Cerebellar nuclear complex (tissue), 1 donor: ENCODE data around the gene MCU.
"Not testable (repeated sequence)": the region's sequence is repeated elsewhere in the genome, so short reads cannot be mapped to it uniquely, and the experiment has no call there.

ENCODE experiments used
- DNase-seq, 2 experiments: peaks; one replicate each; lab custom pipeline; 2025; lab: John Stamatoyannopoulos, UW

Gene MCU, protein sequence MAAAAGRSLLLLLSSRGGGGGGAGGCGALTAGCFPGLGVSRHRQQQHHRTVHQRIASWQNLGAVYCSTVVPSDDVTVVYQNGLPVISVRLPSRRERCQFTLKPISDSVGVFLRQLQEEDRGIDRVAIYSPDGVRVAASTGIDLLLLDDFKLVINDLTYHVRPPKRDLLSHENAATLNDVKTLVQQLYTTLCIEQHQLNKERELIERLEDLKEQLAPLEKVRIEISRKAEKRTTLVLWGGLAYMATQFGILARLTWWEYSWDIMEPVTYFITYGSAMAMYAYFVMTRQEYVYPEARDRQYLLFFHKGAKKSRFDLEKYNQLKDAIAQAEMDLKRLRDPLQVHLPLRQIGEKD

DNA sequence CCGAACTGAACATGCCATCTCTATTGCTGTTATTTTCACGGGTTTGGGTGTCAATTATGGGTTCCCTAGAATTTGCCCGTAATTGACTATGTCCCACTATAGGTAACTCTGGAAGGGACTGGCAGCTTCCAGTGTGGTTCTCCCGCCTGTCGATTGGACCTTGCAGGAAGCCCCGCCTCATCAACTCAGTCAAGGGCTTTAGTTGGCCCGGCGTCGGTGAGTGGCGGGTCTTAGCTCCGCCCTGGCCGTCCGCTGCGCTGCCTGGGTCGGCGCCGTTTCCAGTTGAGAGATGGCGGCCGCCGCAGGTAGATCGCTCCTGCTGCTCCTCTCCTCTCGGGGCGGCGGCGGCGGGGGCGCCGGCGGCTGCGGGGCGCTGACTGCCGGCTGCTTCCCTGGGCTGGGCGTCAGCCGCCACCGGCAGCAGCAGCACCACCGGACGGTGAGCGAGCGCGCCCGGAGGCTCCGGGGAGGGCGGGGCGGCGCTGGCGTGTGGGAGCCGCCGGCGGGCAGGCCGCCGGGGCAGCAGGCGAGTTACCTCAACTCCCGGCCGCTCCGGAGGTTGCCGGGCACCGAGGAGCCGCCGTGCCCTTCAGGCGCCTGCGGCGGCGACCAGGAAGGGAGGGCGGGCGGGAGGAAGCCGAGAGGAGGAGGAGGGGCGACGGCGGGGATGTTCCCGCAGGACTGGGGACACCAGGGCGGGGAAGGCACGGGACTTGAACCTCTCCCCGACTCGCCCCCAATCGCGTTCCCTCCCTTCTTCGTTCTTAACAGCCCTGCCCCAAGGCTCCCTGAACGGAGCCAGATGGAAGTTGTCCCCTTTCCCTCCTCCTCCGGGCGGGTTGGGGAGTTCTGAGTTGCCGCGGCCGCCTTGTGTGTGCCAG is at the start of gene MCU:
MCU (plus strand) TSS at position 281 of the 881 bp plus-strand sequence; CDS start at position 290, 9 bp downstream.
- peak; percentile 85 to 99 for DNase-seq

DNA sequence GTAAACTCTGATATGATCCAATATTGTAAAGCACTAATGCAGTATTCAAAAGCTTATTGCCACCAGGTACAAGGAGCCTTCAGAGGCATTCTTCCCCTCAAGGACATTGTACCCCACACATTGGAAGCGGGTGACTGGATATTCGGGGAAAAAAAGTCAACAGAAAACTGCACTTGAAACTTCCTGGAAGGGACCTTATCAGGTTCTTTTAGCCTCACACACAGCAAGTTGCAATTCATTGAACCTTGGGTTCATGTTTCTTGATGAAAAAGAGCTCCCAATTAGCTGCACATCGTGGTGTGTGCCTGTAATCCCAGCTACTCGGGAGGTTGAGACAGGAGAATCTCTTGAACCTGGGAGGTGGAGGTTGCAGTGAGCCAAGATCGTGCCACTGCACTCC is 49.6 kb upstream of the MCU start:
- no peak for DNase-seq

DNA sequence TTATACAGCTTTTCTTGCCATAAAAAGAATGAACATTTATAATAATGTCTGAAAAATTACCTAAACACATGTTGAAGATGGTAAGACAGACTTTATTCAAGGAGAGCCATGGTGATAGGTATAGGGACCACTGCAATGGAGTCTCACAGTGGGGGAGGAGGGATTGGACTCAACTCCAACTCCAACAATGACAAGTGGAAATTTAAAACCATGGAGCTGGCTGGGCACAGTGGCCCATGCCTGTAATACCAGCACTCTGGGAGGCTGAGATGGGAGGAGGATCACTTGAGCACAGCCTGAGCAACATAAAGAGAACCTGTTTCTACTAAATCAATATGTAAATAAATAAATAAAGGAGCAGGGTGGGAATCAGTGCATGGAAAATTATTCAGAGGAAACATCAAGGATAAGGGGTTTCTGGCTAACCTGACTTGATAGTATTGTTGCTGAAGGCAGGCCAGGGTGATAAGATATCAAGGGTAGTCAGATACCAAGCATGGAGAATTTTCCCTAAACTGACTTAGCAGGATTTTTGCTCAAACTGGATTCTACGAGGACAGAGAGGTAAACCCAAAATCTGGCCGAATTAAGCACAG is 46.6 kb upstream of the MCU start:
- DNase-seq: no peak

DNA sequence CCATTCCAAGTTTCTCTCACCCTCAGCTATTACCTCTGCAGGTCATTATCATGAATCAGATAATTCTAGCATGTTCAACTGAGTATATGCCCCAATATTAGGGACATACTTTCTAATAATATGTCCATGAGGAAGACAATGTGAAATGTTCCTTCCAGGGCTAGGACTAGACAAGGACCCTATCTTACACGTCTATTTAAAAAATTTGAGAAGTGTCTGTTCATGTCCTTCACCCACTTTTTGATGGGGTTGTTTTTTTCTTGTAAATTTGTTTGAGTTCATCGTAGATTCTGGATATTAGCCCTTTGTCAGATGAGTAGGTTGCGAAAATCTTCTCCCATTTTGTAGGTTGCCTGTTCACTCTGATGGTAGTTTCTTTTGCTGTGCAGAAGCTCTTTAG is 45.0 kb upstream of the MCU start:
- not testable (repeated sequence) for DNase-seq

DNA sequence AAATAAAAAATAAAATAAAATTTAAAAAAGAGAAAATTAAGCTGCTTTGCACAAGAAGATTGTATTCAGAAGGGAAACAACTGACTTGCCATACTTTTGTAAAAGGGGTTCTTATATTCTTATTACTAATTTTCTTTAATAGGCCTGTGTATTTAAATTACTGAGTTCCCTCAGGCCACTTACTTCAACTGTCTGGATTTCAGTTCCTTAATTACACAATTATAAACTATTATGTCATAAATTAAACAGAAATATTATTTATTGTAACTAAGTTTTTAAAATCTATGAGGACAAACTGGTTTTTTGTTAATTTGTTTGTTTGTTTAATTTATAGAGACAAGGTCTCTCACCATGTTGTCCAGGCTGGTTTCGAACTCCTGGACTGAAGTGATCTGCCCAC is 43.6 kb upstream of the MCU start:
- DNase-seq: no peak

DNA sequence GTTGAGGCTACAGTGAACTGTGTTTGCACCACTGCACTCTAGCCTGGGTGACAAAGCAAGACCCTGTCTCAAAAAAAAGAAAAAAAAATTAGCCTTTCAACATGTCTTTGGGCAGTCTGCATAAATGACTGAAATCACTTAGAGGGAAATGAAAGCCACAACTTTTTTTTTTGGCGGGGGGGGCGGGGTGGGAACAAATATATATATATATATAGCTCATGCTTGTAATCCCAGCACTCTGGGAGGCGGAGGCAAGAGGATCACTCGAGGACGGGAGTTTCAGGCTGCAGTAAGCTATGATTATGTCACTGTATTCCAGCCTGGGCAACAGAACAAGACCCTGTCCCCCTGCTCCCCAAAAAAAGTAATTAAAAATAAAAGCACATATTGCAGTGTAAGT is 42.7 kb upstream of the MCU start:
- no peak for DNase-seq

DNA sequence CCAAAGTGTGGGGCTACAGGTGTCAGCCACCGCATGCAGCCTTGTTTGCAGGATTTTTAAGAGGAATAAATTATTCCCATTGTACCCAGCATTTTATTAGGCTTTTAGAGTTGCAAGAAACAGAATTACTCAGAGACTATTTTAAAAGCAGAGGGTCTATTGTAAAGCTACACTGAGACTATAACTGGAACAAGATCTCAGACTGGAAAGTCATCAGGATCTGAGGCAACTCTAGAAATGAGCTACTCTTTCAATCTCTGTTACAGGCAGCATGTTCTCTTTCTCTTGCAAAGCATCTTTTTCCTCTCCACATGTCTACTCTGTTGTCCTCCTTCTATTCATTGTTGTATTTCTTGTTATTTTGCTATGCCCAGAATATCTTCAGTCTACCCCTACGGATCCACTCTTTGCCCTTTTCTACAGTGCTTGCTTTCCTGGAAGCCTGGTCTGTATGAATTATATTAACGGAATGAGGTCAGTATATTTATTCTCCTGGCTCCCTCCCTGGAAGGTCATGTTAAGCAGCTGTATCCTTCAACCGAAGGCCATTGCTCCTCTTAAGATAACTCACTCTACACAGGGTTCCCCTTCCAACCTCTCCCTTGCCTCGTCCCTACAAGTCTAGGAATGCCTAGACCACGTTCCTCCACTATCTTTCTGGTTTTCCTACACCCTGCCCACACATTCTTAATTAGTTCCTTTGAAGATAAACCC is 38.4 kb upstream of the MCU start:
- no peak for DNase-seq

DNA sequence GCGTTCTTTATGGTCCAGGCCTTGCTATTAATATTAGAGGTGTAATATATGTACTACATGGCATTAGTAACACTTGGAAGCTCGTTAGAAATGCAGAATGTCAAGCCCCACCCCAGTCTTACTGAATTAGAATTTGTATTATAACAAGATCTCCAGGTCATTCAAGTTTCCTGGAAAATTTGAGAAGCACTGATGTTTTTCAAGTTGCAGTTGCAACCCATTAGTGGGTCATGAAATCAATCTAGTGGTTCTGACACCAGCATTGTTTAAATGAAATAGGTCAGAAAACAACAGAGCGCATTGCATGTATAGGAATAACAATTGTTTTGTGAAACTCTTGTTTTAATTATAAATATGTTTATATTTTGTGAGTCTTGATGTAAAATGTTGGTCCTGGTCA is 37.2 kb upstream of the MCU start:
- DNase-seq: no peak

DNA sequence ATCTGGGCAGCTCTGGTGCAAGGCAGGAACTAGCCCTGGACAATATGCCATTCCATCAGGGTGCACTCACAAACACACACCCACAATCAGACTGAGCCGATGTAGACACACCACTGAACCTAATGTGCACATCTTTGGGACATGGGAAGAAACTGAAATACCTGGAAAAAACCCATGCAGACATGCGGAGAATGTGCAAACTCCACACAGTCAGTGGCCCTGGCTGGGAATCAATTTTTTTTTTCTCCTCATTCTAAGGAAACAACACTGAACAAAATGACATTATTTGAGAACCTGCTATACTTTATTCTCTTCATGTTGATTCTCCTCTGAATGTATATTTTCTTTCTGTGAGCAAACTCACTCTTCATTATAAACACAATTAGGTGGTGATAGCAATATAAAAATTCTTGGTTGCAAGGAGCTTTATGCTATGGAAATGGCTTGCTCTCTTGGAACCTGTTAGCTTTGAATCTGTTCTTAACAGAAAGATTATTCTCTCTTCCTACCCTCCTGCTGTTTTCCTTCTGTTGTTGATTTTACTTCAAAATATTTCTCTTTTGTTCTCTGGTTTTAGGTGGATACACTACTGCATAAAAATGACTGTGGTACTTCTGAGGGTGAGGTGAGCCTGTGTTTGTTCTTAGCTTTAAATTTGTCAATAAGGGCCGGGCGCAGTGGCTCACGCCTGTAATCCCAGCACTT is 33.1 kb upstream of the MCU start:
- peak in 1 of 2 experiments; percentile 47 for DNase-seq

DNA sequence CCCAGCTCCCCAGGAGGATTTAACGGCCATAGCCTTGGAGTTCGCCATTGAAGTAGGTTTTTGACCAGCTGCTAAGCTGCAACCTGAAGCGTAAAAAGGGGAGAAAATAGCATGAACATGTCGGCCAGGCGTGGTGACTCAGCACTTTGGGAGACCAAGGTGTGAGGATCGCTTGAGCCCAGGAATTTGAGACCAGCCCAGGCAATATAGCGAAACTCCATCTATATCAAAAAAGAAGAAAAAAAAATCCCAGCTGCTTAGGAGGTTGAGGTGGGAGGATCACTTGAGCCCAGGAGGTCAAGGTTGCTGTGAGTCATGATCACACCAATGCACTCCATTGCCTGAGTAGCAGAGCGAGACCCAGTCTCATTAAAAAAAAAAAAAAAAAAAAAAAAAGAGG is 32.2 kb upstream of the MCU start:
- DNase-seq: no peak

DNA sequence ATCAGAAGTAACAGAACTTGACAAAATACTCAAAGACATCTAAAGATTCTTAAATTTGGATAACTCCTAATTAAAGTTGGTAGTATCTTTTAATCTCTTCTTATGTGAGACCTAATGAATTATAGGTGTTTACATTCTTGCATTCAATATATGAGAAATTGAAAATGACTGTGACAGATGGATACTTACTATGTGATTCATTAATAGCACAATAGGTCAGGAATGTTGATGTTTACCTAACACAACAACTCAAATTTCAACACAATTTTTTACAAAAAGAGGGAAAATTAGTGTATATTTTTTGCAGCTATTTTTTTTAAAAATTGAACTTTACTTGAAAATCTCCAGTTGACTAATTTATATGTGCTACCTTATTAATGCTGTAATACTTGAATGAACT is 31.7 kb upstream of the MCU start:
- no peak for DNase-seq

DNA sequence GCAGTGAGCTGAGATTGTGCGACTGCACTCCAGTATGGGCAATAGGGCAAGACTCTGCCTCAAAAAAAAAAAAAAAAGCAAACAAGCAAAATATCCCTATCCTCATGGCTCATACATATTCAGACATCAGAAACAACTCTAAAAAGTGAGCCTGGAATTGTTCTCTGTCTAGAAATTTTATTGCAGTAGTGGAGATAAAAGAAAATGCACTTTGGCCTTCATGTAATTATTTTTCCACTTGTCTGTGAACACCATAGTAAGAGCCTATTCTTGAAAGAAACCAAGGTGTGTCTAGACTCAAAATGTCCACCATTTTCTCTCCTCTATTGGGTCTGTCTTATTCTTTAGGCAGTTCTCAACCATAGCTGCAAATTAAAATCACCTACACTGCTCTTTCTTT is 30.5 kb upstream of the MCU start:
- no peak for DNase-seq

DNA sequence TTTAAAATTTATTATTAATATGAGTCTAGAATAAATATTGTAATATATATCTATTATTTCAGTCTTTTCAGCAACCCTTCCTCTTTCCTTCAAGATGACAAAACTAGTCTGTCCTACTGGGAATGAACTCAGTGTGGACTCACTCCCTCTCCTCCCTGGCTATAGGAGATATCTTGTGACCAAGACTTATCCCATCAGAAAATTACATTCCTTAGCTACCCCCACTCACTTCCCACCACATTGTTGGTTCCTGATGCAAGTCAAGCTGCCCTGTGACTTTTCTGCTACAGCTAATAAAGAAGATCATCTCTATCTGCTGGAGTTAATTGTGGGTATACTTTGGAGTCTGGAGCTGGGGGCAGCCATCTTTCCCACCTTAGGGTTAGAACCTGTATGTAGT is 28.0 kb upstream of the MCU start:
- no peak for DNase-seq

DNA sequence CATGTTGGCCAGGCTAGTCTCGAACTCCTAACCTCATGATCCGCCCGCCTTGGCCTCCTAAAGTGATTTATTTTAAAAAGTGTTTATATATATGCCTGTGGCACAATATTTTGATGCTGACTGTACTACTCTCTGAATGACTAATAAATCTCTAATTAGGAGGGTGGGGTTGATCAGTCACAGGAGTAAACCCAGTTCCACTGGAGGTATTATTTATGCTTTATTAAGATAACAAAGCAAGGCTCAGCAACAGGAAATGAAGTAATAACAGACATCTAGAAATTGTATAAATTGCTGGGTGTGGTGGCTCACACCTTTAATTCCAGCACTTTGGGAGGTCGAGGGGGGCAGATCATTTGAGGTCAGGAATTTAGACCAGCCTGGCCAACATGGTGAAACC is 26.0 kb upstream of the MCU start:
- DNase-seq: no peak

DNA sequence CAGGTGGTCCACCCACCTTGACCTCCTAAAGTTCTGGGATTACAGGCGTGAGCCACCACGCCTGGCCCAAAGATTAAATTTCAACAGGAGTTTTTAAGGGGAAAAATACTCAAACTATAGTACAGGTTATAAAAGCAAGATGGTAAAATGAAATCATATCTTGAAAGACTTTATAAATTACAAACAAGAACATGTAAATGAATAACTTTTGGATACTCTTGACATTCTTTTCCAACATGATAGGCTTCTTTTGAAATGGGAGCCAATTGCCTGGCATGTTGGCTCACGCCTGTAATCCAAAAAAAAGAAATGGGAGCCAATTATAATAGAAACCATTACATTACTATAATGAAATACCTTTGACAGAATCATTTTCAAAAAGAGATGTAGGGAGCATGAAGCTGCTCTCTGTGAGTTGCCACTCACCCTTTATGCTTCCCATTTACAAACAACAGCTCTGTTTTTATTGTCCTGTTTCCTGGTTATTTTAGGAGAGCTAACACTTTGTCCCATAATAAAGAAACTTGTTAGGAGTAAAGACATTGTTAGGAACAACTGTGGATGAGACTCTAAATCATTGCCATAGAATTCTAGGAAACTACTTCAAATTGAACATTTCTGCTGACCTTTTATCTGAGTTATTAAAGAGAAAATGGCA is 24.6 kb upstream of the MCU start:
- DNase-seq: no peak

DNA sequence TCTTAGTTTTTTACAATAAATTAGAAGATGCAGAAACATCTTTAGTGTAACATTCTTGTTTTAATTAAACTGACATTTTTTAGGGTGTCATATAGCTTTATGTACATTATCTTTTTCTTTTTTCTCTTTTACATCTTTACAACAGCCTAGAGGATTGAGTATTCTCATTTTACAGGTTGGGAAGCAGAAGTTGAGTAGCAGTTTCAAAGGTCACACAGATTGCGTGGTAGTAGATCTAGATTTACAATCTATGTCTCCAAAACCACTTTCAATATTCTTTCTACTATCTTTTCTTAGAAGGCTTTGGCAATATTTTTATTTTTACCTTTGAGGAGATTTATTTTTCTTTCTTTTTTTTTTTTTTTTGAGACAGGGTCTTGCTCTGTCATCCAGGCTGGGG is 18.7 kb upstream of the MCU start:
- DNase-seq: no peak

DNA sequence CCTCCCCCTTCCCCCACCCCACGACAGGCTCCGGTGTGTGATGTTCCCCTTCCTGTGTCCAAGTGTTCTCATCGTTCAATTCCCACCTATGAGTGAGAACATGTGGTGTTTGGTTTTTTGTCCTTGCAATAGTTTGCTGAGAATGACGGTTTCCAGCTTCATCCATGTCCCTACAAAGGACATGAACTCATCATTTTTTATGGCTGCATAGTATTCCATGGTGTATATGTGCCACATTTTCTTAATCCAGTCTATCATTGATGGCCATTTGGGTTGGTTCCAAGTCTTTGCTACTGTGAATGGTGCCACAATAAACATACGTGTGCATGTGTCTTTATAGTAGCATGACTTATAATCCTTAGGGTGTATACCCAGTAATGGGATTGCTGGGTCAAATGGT is 17.8 kb upstream of the MCU start:
- DNase-seq: not testable (repeated sequence)

DNA sequence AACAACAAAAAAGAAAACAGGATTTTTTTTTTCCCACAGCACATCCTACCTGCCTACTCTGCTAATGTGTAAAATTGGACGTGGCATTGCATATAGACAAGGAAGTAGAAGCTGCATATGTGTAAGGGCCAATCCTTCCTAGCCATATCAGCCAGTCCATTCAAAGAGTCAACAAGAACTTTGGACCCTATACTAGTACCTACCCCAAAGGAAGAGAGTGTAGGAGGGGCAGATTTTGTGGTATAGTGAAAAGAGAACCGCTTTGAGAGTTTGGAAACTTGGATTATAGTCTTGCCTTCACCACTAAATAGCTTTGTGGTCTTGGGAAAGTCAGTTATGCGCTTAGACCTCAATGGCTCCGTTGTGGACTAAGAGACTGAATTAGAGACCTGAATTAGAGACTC is 12.1 kb upstream of the MCU start:
- no peak for DNase-seq

DNA sequence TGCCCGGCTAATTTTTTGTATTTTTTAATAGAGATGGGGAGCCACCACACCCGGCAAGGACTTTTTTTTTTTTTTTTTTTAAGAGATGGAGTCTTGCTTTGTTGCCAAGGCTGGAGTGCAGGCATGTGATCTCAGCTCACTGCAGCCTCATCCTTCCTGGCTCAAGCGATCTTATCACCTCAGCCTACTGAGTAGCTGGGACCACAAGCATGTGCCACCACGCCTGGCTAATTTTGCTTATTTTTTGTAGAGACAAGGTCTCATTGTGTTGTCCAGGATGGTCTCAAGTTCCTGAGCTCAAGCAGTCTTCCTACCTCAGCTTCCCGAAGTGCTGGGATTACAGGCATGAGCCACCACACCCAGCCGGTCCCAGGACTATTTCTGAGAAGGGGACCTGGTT is 9.3 kb upstream of the MCU start:
- no peak for DNase-seq

DNA sequence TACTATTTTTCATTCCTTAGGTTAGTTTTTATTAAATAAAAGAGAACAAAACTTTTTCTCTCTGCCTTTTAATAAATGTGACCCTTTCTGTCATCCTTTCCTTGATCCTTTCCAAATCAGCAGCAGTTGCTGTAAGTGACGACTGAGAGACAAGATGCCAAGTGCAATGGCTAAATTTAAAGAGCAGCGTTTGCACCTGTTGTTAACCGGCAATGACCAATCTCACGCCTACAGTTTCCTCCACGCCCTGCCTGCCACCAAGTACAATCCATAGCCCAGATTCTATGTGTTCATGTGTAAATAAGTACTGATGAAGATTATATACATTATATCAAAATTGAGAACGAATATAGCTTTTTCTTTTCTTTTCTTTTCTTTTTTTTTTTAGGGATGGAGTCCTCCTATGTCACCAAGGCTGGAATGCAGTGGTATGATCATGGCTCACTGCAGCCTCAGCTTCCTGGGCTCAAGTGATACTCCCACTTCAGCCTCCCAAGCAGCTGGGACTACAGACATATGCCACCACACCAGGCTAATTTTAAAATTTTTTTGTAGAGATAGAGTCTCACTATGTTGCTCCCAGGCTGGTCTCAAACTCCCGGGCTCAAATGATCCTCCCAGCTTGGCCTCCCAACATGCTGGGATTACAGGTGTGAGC is 6.5 kb upstream of the MCU start:
- no peak for DNase-seq

DNA sequence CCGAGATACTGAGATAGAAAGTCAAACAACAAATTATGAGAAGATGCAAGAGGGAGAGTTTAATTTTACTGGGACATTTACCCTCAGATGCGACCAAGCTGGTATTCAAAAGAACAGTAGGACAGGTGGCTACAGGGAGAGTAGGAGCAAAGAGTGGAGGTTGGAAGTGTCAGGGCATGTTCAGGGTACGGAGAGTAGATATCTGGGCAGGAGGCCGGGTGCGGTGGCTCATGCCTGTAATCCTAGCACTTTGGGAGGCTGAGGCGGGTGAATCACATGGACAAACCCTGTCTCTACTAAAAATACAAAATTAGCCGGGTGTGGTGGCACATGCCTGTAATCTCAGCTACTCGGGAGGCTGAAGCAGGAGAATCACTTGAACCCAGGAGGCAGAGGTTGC is 5.5 kb upstream of the MCU start:
- DNase-seq: not testable (repeated sequence)
